Measurements from ENCODE around the gene GUCA1A.

DNA sequence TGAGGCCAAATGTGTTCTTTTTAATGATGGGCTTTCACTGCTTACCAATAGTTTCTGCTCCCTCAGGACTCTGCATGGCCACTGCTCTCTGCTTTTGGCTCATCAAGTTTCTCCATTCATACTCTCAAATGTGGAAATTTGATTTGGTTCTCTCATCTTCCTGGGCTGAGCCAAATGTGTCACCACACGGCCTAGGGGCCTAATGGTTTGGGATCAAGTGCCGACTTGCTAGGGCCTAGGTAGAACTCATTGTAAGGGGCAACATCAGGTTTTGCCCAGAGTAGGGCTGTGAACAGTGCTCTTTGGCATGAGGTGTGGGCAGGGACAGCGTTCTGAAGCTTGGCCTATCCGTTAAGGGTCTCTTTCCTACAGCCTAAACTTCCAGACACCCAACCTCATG, 48.4 kb downstream of the GUCA1A start:
- TF ChIP-seq POLR2A (IDR thresholded peaks at IDR 0.05; ENCODE audit: low read length) (no peak), GATA1 (IDR thresholded peaks at IDR 0.05; ENCODE audit: low read depth, low read length) (no peak)
